Stimulated activated CD8-positive, alpha-beta memory T cell treated with anti-CD3 and anti-CD28 coated beads, Interleukin-4, amount 100 ng/mL, for 4 hours (primary cell): ENCODE results near the gene PRPSAP1.
A peak's percentile ranks its signal among the peaks of the same experiment; 100 is the strongest.
"Not testable (repeated sequence)": the region's sequence is repeated elsewhere in the genome, so short reads cannot be mapped to it uniquely, and the experiment has no call there.

ENCODE experiments used
- DNase-seq, 2 donors: peaks; one replicate each; pipeline ENCODE4 v3.0.0-alpha.2; 2020; ENCODE audit warnings: low read depth in 2 of 2, low spot score in 1 of 2

The PRPSAP1 gene

GRCh38 chr17:76327696-76328095 is 26.0 kb downstream of the PRPSAP1 start:
- no peak for DNase-seq

GRCh38 chr17:76326306-76326705 is 27.4 kb downstream of the PRPSAP1 start:
- no peak for DNase-seq

GRCh38 chr17:76318586-76318985 is 35.1 kb downstream of the PRPSAP1 start:
- no peak for DNase-seq

- DNase-seq: no peak
These were observed 36.2 kb downstream of the PRPSAP1 start for GRCh38 chr17:76317535-76317934.

GRCh38 chr17:76314392-76315227 is 39.1 kb downstream of the PRPSAP1 start:
- DNase-seq: no peak

GRCh38 chr17:76312735-76313134 is 41.0 kb downstream of the PRPSAP1 start:
- no peak for DNase-seq

- no peak for DNase-seq
These were observed 44.3 kb downstream of the PRPSAP1 start for GRCh38 chr17:76309461-76309860.

GRCh38 chr17:76307966-76308338 is 45.8 kb downstream of the PRPSAP1 start, which contains the start of gene QRICH2:
QRICH2 (minus strand) TSS chr17:76308276; CDS start chr17:76307998, 278 bp downstream.
- DNase-seq: no peak

- no peak for DNase-seq
These were observed 46.3 kb downstream of the PRPSAP1 start for GRCh38 chr17:76307299-76307965.

GRCh38 chr17:76305135-76305454 is 48.6 kb downstream of the PRPSAP1 start:
- not testable (repeated sequence) for DNase-seq

- DNase-seq: no peak
These were observed 49.2 kb downstream of the PRPSAP1 start for GRCh38 chr17:76304226-76305134.

GRCh38 chr17:76297436-76297835 is 56.3 kb downstream of the PRPSAP1 start:
- no peak for DNase-seq

- DNase-seq: no peak
These were observed 56.8 kb downstream of the PRPSAP1 start for GRCh38 chr17:76296889-76297288.

- DNase-seq: no peak
These were observed 57.5 kb downstream of the PRPSAP1 start for GRCh38 chr17:76296186-76296585.

GRCh38 chr17:76293106-76293505 is 60.6 kb downstream of the PRPSAP1 start:
- no peak for DNase-seq

GRCh38 chr17:76292567-76292966 is 61.1 kb downstream of the PRPSAP1 start:
- DNase-seq: no peak

- no peak for DNase-seq
These were observed 71.9 kb downstream of the PRPSAP1 start for GRCh38 chr17:76281573-76282371.

- DNase-seq: no peak
These were observed 73.1 kb downstream of the PRPSAP1 start for GRCh38 chr17:76280650-76281049.

GRCh38 chr17:76279742-76280287 is 73.9 kb downstream of the PRPSAP1 start:
- no peak for DNase-seq

GRCh38 chr17:76278952-76279741 is 74.6 kb downstream of the PRPSAP1 start:
- DNase-seq: peak; percentile 61 to 82
